ENCODE measurements around the gene CCDC160.

DNA sequence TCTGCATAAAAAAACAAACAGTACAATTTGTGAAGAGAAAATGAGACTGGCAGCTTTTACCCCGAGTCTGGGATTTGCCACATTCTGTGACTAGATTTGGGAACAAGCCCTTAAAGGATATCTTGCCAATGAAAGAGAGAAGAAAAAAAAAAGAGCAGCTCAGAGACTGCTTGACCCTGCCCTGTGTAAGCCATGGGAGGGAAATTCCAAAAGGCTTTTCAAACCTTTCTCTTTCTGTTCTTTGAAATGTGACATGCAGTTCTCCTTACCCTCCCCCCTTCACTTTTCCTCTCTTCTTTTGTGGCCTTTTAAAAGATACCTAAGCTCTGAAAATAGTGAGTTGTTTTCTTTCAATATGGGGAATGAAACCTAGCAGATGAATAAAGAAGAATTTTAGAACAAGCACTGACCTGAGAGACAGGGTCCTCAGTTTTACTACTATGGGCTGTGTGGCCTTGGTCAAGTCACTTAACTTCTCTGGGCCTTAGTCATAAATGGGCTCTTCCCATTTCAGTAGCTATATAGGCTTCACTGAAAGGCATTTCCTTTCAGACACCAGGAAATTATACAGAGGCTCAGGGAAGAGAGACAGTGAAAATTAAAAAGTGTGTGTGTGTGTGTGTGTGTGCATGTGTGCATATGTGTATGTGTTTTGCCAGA, 5.1 kb downstream of the CCDC160 start:
- TF ChIP-seq, protein P1, sequence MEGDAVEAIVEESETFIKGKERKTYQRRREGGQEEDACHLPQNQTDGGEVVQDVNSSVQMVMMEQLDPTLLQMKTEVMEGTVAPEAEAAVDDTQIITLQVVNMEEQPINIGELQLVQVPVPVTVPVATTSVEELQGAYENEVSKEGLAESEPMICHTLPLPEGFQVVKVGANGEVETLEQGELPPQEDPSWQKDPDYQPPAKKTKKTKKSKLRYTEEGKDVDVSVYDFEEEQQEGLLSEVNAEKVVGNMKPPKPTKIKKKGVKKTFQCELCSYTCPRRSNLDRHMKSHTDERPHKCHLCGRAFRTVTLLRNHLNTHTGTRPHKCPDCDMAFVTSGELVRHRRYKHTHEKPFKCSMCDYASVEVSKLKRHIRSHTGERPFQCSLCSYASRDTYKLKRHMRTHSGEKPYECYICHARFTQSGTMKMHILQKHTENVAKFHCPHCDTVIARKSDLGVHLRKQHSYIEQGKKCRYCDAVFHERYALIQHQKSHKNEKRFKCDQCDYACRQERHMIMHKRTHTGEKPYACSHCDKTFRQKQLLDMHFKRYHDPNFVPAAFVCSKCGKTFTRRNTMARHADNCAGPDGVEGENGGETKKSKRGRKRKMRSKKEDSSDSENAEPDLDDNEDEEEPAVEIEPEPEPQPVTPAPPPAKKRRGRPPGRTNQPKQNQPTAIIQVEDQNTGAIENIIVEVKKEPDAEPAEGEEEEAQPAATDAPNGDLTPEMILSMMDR (conservative IDR thresholded peaks at IDR 0.05 in 1 of 2, IDR thresholded peaks at IDR 0.05 in 1 of 2; ENCODE audit: low read depth in 1 of 2, low read length in 2 of 2), result no peak
- no peak for TF ChIP-seq EZH2 (IDR thresholded peaks at IDR 0.05; ENCODE audit: low read length, missing control alignments)

All from fibroblast of lung (primary cell).